Measurements from ENCODE around the gene TYRP1. TPM values are rescaled to one million over a fixed set of nuclear protein-coding genes. Genes with fewer than 3 reads are reported as not detected.
"Not testable (repeated sequence)": the region's sequence is repeated elsewhere in the genome, so short reads cannot be mapped to it uniquely, and the experiment has no call there.

The TYRP1 gene
- total RNA-seq, 1 donor from 2014 or later: 5.8 TPM

DNA sequence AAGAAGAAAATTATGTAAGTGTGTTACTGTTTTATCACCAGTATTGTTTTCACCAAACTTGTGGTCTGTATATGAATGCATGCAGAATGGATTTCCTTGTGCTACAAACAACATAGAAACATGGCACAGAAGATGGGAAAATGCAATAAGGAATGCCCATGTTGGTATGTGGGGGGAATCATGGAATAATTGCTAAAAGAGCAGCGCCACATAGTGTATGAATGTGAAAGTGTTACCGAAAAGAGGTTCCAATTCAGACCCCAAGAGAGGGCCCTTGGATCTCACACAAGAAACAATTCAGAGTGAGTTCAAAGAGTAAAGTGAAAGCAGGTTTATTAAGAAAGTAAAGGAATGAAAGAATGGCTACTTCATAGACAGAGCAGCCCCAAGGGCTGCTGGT lies 26.4 kb upstream of the TYRP1 start:
- intact Hi-C loops (cut with DNase I): no loop called here
- Histone ChIP-seq H3K27me3 (ENCODE audit: low read depth) (no peaks in the 10 kb centered on the region), H3K27ac (no peak overlapping the region), H3K9me3 (no peaks in the 10 kb centered on the region), H3K4me3 (no peak overlapping the region), H3K4me1 (no peaks in the 10 kb centered on the region), H3K36me3 (no peaks in the 10 kb centered on the region)
- TF ChIP-seq, protein P1, sequence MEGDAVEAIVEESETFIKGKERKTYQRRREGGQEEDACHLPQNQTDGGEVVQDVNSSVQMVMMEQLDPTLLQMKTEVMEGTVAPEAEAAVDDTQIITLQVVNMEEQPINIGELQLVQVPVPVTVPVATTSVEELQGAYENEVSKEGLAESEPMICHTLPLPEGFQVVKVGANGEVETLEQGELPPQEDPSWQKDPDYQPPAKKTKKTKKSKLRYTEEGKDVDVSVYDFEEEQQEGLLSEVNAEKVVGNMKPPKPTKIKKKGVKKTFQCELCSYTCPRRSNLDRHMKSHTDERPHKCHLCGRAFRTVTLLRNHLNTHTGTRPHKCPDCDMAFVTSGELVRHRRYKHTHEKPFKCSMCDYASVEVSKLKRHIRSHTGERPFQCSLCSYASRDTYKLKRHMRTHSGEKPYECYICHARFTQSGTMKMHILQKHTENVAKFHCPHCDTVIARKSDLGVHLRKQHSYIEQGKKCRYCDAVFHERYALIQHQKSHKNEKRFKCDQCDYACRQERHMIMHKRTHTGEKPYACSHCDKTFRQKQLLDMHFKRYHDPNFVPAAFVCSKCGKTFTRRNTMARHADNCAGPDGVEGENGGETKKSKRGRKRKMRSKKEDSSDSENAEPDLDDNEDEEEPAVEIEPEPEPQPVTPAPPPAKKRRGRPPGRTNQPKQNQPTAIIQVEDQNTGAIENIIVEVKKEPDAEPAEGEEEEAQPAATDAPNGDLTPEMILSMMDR (IDR thresholded peaks at IDR 0.05): no peak
- no peak for ATAC-seq
- DNase-seq: no peak

DNA sequence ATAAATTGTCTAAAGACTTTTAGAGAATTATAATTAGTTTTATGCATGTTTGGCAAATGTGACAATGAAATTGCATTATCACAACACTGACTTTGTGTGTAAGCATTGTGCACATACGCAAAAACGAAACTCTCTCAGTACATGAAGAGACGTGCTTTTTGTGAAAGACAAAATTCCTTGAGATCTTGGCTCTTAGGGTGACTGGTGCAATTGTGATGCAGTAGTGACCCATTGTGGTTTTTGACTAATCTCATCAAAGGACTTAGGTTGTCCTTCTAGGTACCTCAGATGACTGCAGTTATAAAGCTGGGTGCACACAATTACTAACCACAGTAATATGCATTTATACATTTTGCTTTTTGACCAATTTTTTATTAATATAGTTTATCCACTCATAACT lies 25.3 kb upstream of the TYRP1 start:
- ATAC-seq (no peak), DNase-seq (no peak)
- Histone ChIP-seq H3K36me3 (no peaks in the 10 kb centered on the region), H3K4me1 (no peaks in the 10 kb centered on the region), H3K27ac (no peak overlapping the region), H3K9me3 (no peaks in the 10 kb centered on the region), H3K27me3 (ENCODE audit: low read depth) (no peaks in the 10 kb centered on the region), H3K4me3 (no peak overlapping the region)
- TF ChIP-seq, protein P1 (IDR thresholded peaks at IDR 0.05): no peak
- intact Hi-C loops (cut with DNase I): no loop called here

DNA sequence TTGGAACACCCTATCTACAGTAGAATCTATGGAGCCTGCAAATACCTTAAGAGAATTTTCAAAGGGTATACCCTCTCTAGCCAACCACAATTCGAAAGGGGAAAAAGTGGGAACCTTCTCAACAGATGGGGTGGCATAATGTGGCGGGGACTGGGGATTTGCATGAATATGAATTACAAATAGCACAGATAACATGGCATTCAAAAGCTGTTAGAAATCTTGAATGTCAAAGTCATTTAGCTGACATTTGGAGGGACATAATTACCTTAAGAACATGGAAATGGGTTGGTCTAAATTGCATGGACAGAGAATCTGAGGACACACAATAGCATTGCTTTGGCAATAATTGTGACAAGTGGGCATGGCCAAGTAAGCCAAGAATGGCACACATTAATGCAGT lies 23.2 kb upstream of the TYRP1 start:
- TF ChIP-seq, protein P1 (IDR thresholded peaks at IDR 0.05): no peak
- Histone ChIP-seq H3K27me3 (ENCODE audit: low read depth) (no peaks in the 10 kb centered on the region), H3K4me1 (no peaks in the 10 kb centered on the region), H3K36me3 (no peaks in the 10 kb centered on the region), H3K27ac (no peak overlapping the region), H3K9me3 (no peaks in the 10 kb centered on the region), H3K4me3 (no peak overlapping the region)
- intact Hi-C loops (cut with DNase I): no loop called here
- no peak for ATAC-seq
- DNase-seq: no peak

DNA sequence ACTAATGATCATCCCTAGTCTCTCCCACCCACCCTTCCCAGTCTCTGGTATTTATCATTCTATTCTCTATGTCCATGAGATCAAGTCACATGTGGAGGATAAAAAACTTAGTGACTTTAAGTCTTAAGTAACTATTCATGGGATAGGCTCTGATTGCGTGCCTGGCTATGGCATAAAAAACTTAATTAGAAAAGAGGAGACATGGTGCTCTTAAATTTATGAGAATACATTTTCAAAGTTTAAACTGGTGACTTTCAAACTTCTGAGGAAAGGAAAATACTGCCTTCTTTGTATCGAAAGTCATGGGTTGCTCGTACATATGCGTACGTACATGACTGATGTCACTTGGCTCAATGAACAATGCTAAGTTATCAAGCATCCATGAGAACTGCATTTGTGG lies 18.2 kb upstream of the TYRP1 start:
- no peaks in the 10 kb centered on the region for H3K4me1 ChIP-seq
- no peak overlapping the region for H3K4me3 ChIP-seq
- ATAC-seq (no peak), DNase-seq (no peak)
- H3K9me3 ChIP-seq: no peaks in the 10 kb centered on the region
- TF ChIP-seq, protein P1 (IDR thresholded peaks at IDR 0.05): no peak
- intact Hi-C loops (cut with DNase I): no loop called here
- no peaks in the 10 kb centered on the region for H3K36me3 ChIP-seq
- H3K27me3 ChIP-seq (ENCODE audit: low read depth): no peaks in the 10 kb centered on the region
- H3K27ac ChIP-seq: no peak overlapping the region

DNA sequence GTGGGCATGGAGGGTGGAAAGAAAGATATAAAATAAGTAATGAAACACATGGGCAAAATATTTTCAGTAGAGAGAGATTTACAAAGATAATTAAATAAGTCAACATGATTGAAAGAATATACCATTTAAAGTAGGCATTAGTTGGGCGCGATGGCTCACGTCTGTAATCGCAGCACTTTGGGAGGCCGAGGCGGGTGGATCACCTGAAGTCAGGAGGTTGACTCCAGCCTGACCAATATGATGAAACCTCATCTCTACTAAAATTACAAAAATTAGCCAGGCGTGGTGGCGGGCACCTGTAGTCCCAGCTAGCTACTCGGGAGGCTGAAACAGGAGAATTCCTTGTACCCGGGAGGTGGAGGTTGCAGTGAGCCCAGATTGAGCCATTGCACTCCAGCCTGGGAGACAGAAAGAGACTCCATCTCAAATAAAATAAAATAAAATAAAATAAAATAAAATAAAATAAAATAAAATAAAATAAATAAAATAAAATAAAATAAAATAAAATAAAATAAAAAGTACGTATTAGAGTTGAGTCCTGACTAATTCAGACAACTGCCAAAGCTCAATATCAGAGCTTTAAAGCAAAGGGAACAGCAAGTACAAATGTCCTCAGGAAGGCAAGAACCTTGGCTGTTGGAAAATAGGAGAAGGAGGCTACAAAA lies 15.6 kb upstream of the TYRP1 start:
- H3K4me3 ChIP-seq; H3K27ac ChIP-seq; DNase-seq; H3K9me3 ChIP-seq; H3K27me3 ChIP-seq (ENCODE audit: low read depth); ATAC-seq; H3K4me1 ChIP-seq; intact Hi-C loops (cut with DNase I); H3K36me3 ChIP-seq: not testable (repeated sequence)

DNA sequence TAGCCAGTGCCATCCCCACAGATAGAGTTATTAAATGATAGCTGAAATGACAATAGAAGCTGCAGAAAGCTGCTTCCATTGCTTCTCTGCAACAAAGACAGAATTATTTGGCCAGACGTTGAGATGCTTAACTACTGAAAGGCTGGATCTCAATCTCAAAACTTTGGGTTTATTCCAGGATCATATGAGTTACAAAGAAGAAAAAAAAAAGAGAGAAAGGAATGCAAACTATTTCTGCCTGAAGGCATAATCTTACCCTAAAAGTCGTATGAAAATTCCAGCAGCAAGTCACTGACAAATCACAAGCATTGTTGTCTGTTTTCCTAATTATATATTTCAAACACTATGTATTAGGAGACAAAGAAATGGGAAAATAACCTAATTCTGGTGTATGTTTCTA lies 12.8 kb upstream of the TYRP1 start:
- ATAC-seq (no peak), DNase-seq (no peak)
- H3K4me3 ChIP-seq: no peak overlapping the region
- H3K36me3 ChIP-seq: no peaks in the 10 kb centered on the region
- TF ChIP-seq, protein P1 (IDR thresholded peaks at IDR 0.05): no peak
- H3K4me1 ChIP-seq: no peaks in the 10 kb centered on the region
- intact Hi-C loops (cut with DNase I): no loop called here
- H3K27ac ChIP-seq: no peak overlapping the region
- no peaks in the 10 kb centered on the region for H3K9me3 ChIP-seq
- no peaks in the 10 kb centered on the region for H3K27me3 ChIP-seq (ENCODE audit: low read depth)
